Measurements from ENCODE around the gene PEX16. TPM values are rescaled to one million over a fixed set of nuclear protein-coding genes. Genes with fewer than 3 reads are reported as not detected.
A peak's percentile ranks its signal among the peaks of the same experiment; 100 is the strongest.

The PEX16 gene
- total RNA-seq, 4 donors from 2014 or later = 28.5 to 41.2 (median 29.5) TPM

- DNase-seq = no peak
- Histone ChIP-seq H3K36me3 (no peaks in the 10 kb centered on the region), H3K4me1 (peaks cover 19 to 38% of the 10 kb centered on the region in 2 donors), H3K9me3 (no peaks in the 10 kb centered on the region), H3K27me3 (no peaks in the 10 kb centered on the region), H3K27ac (no peak overlapping the region), H3K4me3 (replicated peaks in 1 of 3) (no peak overlapping the region)
- TF ChIP-seq POLR2A (IDR thresholded peaks at IDR 0.05) (no peak), CTCF (IDR thresholded peaks at IDR 0.05) (no peak)
- WGBS, 2 donors = 86% methylated on average over 9 to 10 of the region's 12 CpGs
- intact Hi-C loops (cut with DNase I) = no loop called here
Measured at GRCh38 chr11:45926001-45926401, 8.3 kb upstream of the PEX16 start.

GRCh38 chr11:45925550-45925949, 7.9 kb upstream of the PEX16 start:
- DNase-seq = no peak
- H3K4me1 ChIP-seq = peaks cover 22 to 38% of the 10 kb centered on the region in 2 donors
- H3K36me3 ChIP-seq = no peaks in the 10 kb centered on the region
- H3K27ac ChIP-seq = no peak overlapping the region
- H3K9me3 ChIP-seq = no peaks in the 10 kb centered on the region
- intact Hi-C loops (cut with DNase I) = no loop called here
- TF ChIP-seq POLR2A (IDR thresholded peaks at IDR 0.05) = no peak
- TF ChIP-seq CTCF (IDR thresholded peaks at IDR 0.05) = no peak
- H3K27me3 ChIP-seq = no peaks in the 10 kb centered on the region
- no peak overlapping the region for H3K4me3 ChIP-seq (replicated peaks in 1 of 3)
- WGBS, 2 donors = 93 to 95% methylated on average over 3 of the region's 3 CpGs

- no peaks in the 10 kb centered on the region for H3K27me3 ChIP-seq
- no peak overlapping the region for H3K4me3 ChIP-seq (replicated peaks in 1 of 3)
- intact Hi-C loops (cut with DNase I) = no loop called here
- TF ChIP-seq CTCF (IDR thresholded peaks at IDR 0.05) = no peak
- no peak for TF ChIP-seq POLR2A (IDR thresholded peaks at IDR 0.05)
- H3K9me3 ChIP-seq = no peaks in the 10 kb centered on the region
- H3K27ac ChIP-seq = no peak overlapping the region
- no peaks in the 10 kb centered on the region for H3K36me3 ChIP-seq
- 93 to 94% methylated on average over 6 of the region's 6 CpGs for WGBS, 2 donors
- DNase-seq = no peak
- H3K4me1 ChIP-seq = peaks cover 18 to 38% of the 10 kb centered on the region in 2 donors
Measured at GRCh38 chr11:45924927-45925326, 7.2 kb upstream of the PEX16 start.

GRCh38 chr11:45924036-45924915, 6.6 kb upstream of the PEX16 start:
- peak; percentile 19 to 21 for DNase-seq
- WGBS, 2 donors = 76 to 83% methylated on average over 21 to 22 of the region's 22 CpGs
- H3K4me3 ChIP-seq (replicated peaks in 1 of 3) = no peak overlapping the region
- H3K27ac ChIP-seq = no peak overlapping the region
- peaks cover 19 to 37% of the 10 kb centered on the region in 2 donors for H3K4me1 ChIP-seq
- intact Hi-C loops (cut with DNase I) = no loop called here
- H3K36me3 ChIP-seq = no peaks in the 10 kb centered on the region
- H3K27me3 ChIP-seq = no peaks in the 10 kb centered on the region
- no peak for TF ChIP-seq POLR2A (IDR thresholded peaks at IDR 0.05)
- no peak for TF ChIP-seq CTCF (IDR thresholded peaks at IDR 0.05)
- no peaks in the 10 kb centered on the region for H3K9me3 ChIP-seq

GRCh38 chr11:45922425-45923082, 4.9 kb upstream of the PEX16 start, which contains the start of gene LARGE2:
TSS of gene LARGE2 (plus strand) at chr11:45922656. CDS start at chr11:45922883, 227 bp downstream.
- Histone ChIP-seq H3K27ac (peak within 1 kb of the TSS; percentile 96 to 97 (median 97)), H3K36me3 (no peaks in the 10 kb centered on the region), H3K4me1 (peaks cover 21 to 37% of the 10 kb centered on the region in 2 donors), H3K27me3 (no peaks in the 10 kb centered on the region), H3K9me3 (no peaks in the 10 kb centered on the region), H3K4me3 (replicated peaks in 1 of 3) (peak within 1 kb of the TSS in 2 of 3 donors; percentile 57 to 59)
- peak; percentile 84 to 86 for DNase-seq
- TF ChIP-seq CTCF (IDR thresholded peaks at IDR 0.05) (no peak), POLR2A (IDR thresholded peaks at IDR 0.05) (no peak)
- 1% methylated on average over 23 of the region's 73 CpGs; no CpG with 5 or more reads in 1 of the 2 donors for WGBS, 2 donors
- intact Hi-C loops (cut with DNase I) = no loop called here
